HEK293T (cell line): ENCODE results near the gene MYO7B.
"Not testable (repeated sequence)": the region's sequence is repeated elsewhere in the genome, so short reads cannot be mapped to it uniquely, and the experiment has no call there.

Experiments
- CTCF ChIA-PET: fragments of 350-600 bp; formaldehyde crosslinking; extraction: SDS; loops from one replicate; lab custom pipeline; 2021; ENCODE audit warnings: antibody characterized with exemption, inconsistent platforms; lab: Yijun Ruan, JAX
- POLR2A ChIA-PET: fragments of 350-600 bp; formaldehyde crosslinking; extraction: SDS; loops from one replicate; lab custom pipeline; 2020; ENCODE audit warnings: antibody characterized with exemption, inconsistent platforms; lab: Yijun Ruan, JAX
- DNase-seq: peaks from one replicate; pipeline ENCODE4 v3.0.0; 2012; ENCODE audit warnings: mixed read lengths; ENCODE audit errors: extremely low spot score
- ARNT ChIP-seq: fragments of 450-650 bp; IDR thresholded peaks from 2 replicates; pipeline ENCODE4 v1.6.1; 2017; ENCODE audit warnings: mild to moderate bottlenecking
- BHLHE40 ChIP-seq: fragments of 450-650 bp; IDR thresholded peaks from 2 replicates; pipeline ENCODE4 v1.6.1; 2016; ENCODE audit warnings: mild to moderate bottlenecking, moderate library complexity, borderline replicate concordance
- CTBP1 ChIP-seq: fragments of 450-650 bp; IDR thresholded peaks from 2 replicates; pipeline ENCODE4 v1.6.1; 2016; ENCODE audit warnings: borderline replicate concordance
- ELF4 ChIP-seq: fragments of 450-650 bp; IDR thresholded peaks from 2 replicates; pipeline ENCODE4 v1.6.1; 2017; ENCODE audit warnings: antibody characterized with exemption
- FOXA1 ChIP-seq: fragments of 450-650 bp; IDR thresholded peaks from 2 replicates; pipeline ENCODE4 v1.6.1; 2016; ENCODE audit warnings: mild to moderate bottlenecking
- FOXK2 ChIP-seq: fragments of 450-650 bp; IDR thresholded peaks from 2 replicates; pipeline ENCODE4 v1.6.1; 2016; ENCODE audit warnings: mild to moderate bottlenecking
- FOXM1 ChIP-seq: fragments of 450-650 bp; IDR thresholded peaks from 2 replicates; pipeline ENCODE4 v1.6.1; 2017; ENCODE audit warnings: mild to moderate bottlenecking, borderline replicate concordance
- HDGF ChIP-seq: fragments of 450-650 bp; IDR thresholded peaks from 2 replicates; pipeline ENCODE4 v1.6.1; 2017; ENCODE audit warnings: antibody characterized with exemption, borderline replicate concordance
- L3MBTL2 ChIP-seq: fragments of 450-650 bp; conservative IDR thresholded peaks from 2 replicates; pipeline ENCODE4 v1.6.1; 2016; ENCODE audit warnings: mild to moderate bottlenecking
- LEF1 ChIP-seq: fragments of 450-650 bp; IDR thresholded peaks from 2 replicates; pipeline ENCODE4 v1.6.1; 2017; ENCODE audit warnings: mild to moderate bottlenecking, borderline replicate concordance
- NFRKB ChIP-seq: fragments of 450-650 bp; IDR thresholded peaks from 2 replicates; pipeline ENCODE4 v1.6.1; 2016; ENCODE audit warnings: mild to moderate bottlenecking, moderate library complexity
- PKNOX1 ChIP-seq: fragments of 450-650 bp; IDR thresholded peaks from 2 replicates; pipeline ENCODE4 v1.6.1; 2016
- SP1 ChIP-seq: fragments of 450-650 bp; IDR thresholded peaks from 2 replicates; pipeline ENCODE4 v1.6.1; 2017
- SUZ12 ChIP-seq: fragments of 450-650 bp; IDR thresholded peaks from 2 replicates; pipeline ENCODE4 v1.6.1; 2016; ENCODE audit warnings: mild to moderate bottlenecking
- TARDBP ChIP-seq: fragments of 450-650 bp; IDR thresholded peaks from 2 replicates; pipeline ENCODE4 v1.6.1; 2016
- ZNF384 ChIP-seq: fragments of 450-650 bp; IDR thresholded peaks from 2 replicates; pipeline ENCODE4 v1.6.1; 2016

MYO7B gene

GRCh38 chr2:127567351-127567854 is 31.9 kb downstream of the MYO7B start:
- ChIA-PET POLR2A (interaction anchor here (1.1 kb wide), 1 partner anchor 41 kb away, joined by 5 read pairs; the partner anchor contains the start of gene IWS1), CTCF (interaction anchor here (1.1 to 1.3 kb wide), 2 partner anchors 24 to 87 kb away, joined by 3 to 4 read pairs; no protein-coding TSS in a partner anchor)
- TF ChIP-seq BHLHE40: no peak
- no peak for TF ChIP-seq SP1
- no peak for TF ChIP-seq PKNOX1
- TF ChIP-seq FOXK2: no peak
- no peak for TF ChIP-seq CTBP1
- TF ChIP-seq FOXA1: no peak
- no peak for TF ChIP-seq ZNF384
- TF ChIP-seq SUZ12: no peak
- no peak for TF ChIP-seq LEF1
- no peak for TF ChIP-seq TARDBP
- no peak for TF ChIP-seq L3MBTL2
- TF ChIP-seq ARNT: no peak
- no peak for TF ChIP-seq HDGF
- no peak for TF ChIP-seq NFRKB
- TF ChIP-seq FOXM1: no peak
- no peak for DNase-seq

GRCh38 chr2:127568128-127568527 is 32.6 kb downstream of the MYO7B start:
- DNase-seq: no peak
- ChIA-PET CTCF (interaction anchor here (1.5 kb wide), 1 partner anchor 23 kb away, joined by 5 read pairs; no protein-coding TSS in a partner anchor), POLR2A (interaction anchor here (1.1 kb wide), 1 partner anchor 42 kb away, joined by 5 read pairs; the partner anchor contains the start of gene IWS1)
- TF ChIP-seq CTBP1: no peak
- TF ChIP-seq LEF1: no peak
- TF ChIP-seq SP1: no peak
- no peak for TF ChIP-seq PKNOX1
- TF ChIP-seq TARDBP: no peak
- no peak for TF ChIP-seq ZNF384
- TF ChIP-seq FOXA1: no peak
- TF ChIP-seq NFRKB: no peak

GRCh38 chr2:127569666-127570065 is 34.2 kb downstream of the MYO7B start:
- TF ChIP-seq FOXA1: no peak
- no peak for TF ChIP-seq FOXM1
- TF ChIP-seq FOXK2: no peak
- TF ChIP-seq PKNOX1: no peak
- no peak for TF ChIP-seq TARDBP
- no peak for TF ChIP-seq ARNT
- ChIA-PET POLR2A (no interaction called here), CTCF (no interaction called here)
- no peak for DNase-seq

DNA sequence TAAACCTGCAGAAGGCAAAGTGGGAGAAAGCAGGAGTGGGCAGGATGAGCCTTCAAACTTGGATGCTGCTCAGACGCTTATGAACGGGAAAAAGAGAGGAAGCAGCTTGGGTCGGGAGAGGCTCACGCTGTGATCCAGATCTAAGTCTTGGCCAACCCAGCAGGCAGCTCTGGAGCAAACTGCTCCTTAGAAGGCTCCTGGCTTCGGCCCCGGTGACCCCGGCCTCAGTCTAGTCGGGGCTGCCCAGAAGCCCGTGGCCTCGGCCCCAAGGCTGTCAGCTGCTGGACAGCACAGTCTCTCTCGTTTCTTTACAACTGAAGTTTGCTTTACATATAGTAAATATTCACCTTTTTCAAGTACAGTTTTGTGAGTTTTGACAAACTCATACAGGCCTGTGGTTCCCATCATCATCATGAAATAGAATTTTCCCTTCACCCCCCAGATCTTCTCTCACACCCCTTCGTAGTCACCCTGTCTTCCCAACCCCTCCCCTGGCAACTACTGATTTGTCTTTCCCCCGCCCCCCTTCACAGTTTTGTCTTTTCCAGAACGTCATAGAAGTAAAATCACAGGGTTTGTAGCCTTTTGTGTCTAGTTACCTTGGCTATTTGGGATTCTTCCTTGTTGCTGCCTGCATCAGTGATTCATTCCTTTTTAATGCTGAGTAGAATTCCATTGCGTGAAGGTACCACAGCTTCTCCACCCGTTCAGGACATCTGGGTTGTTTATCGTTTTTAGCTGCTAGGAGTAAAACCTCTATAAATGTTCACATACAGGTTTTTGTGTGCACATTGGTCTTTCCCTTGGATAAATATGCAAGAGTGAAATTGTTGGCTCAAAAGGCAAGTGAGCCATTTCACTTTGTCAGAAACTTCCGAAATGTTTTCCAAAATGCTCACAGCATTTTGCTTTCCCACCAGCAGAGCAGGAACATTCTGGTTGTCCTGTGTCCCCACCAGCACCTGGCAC is 35.1 kb downstream of the MYO7B start:
- CTCF ChIA-PET: interaction anchor here (0.8 kb wide), 1 partner anchor 21 kb away, joined by 4 read pairs; no protein-coding TSS in a partner anchor
- no peak for DNase-seq

GRCh38 chr2:127572352-127572751 is 36.9 kb downstream of the MYO7B start:
- POLR2A ChIA-PET, DNase-seq, CTCF ChIA-PET: not testable (repeated sequence)

More for the DNA sequence above, 35.1 kb downstream of the MYO7B start:
- TF ChIP-seq NFRKB (no peak), FOXM1 (no peak), ELF4 (no peak), LEF1 (no peak), PKNOX1 (no peak), ZNF384 (no peak), L3MBTL2 (no peak), SP1 (no peak), SUZ12 (no peak), HDGF (no peak), FOXA1 (no peak), FOXK2 (no peak)
- POLR2A ChIA-PET: no interaction called here

GRCh38 chr2:127572841-127573240 is 37.4 kb downstream of the MYO7B start:
- no peak for TF ChIP-seq CTBP1
- no peak for TF ChIP-seq HDGF
- no peak for TF ChIP-seq ARNT
- no peak for TF ChIP-seq TARDBP
- TF ChIP-seq ELF4: no peak
- no peak for TF ChIP-seq NFRKB
- TF ChIP-seq FOXA1: no peak
- TF ChIP-seq ZNF384: no peak
- no peak for TF ChIP-seq FOXK2
- no peak for TF ChIP-seq PKNOX1
- no peak for TF ChIP-seq FOXM1
- TF ChIP-seq SP1: no peak
- TF ChIP-seq L3MBTL2: no peak
- no peak for TF ChIP-seq BHLHE40
- TF ChIP-seq SUZ12: no peak
- no peak for TF ChIP-seq LEF1
- no peak for DNase-seq
- ChIA-PET CTCF (no interaction called here), POLR2A (no interaction called here)
